CD14-positive monocyte (primary cell): ENCODE measurements around the gene CSNK2A3. TPM values are rescaled to one million over a fixed set of nuclear protein-coding genes. Genes with fewer than 3 reads are reported as not detected.
A peak's percentile ranks its signal among the peaks of the same experiment; 100 is the strongest.

Experiments
- DNase-seq, 3 donors: peaks; one replicate each; pipeline ENCODE4 v3.0.0-alpha.2; 2011 to 2022
- H2AFZ ChIP-seq: 2 replicates; pipeline ENCODE4 v1.6.0; 2012; ENCODE audit warnings: mild to moderate bottlenecking, low read depth, low read length, inconsistent platforms; ENCODE audit not compliant: insufficient read depth, poor library complexity, severe bottlenecking
- H3K27ac ChIP-seq, 2 donors: 1 replicate in 1 of 2; 2 replicates in 1 of 2; pipeline ENCODE4 v1.5.1; 2012 to 2013; ENCODE audit warnings: low read length in 2 of 2, control low read depth in 1 of 2, inconsistent platforms in 1 of 2, low read depth in 1 of 2, mild to moderate bottlenecking in 1 of 2
- H3K27me3 ChIP-seq, 2 donors: one replicate each; pipeline versions ENCODE4 v1.6.0 to v1.6.1; 2011 to 2013; ENCODE audit warnings: low read length in 2 of 2; ENCODE audit not compliant: control insufficient read depth in 2 of 2, insufficient read depth in 2 of 2
- H3K36me3 ChIP-seq, 2 donors: replicated peaks in 1 of 2; 1 replicate in 1 of 2; 2 replicates in 1 of 2; pipeline versions ENCODE4 v1.5.1 to v1.6.1; 2012 to 2013; ENCODE audit warnings: low read length in 2 of 2, control low read depth in 1 of 2, inconsistent platforms in 1 of 2, mild to moderate bottlenecking in 1 of 2; ENCODE audit not compliant: insufficient read depth in 2 of 2, control insufficient read depth in 1 of 2
- H3K4me1 ChIP-seq, 2 donors: 1 replicate in 1 of 2; 2 replicates in 1 of 2; pipeline versions ENCODE4 v1.5.1 to v1.6.1; 2012 to 2013; ENCODE audit warnings: low read length in 2 of 2, control low read depth in 1 of 2, inconsistent platforms in 1 of 2, mild to moderate bottlenecking in 1 of 2, moderate library complexity in 1 of 2; ENCODE audit not compliant: insufficient read depth in 2 of 2, control insufficient read depth in 1 of 2
- H3K4me2 ChIP-seq: replicated peaks from 2 replicates; pipeline ENCODE3; 2012; ENCODE audit warnings: low read length, moderate library complexity, mild to moderate bottlenecking; ENCODE audit not compliant: poor library complexity, severe bottlenecking; ENCODE audit errors: extremely low read depth
- H3K4me3 ChIP-seq, 3 experiments: fragments of 200-600 bp in 1 of 3; sonication (generic) in 1 of 3; replicated peaks in 1 of 3; 1 replicate in 2 of 3; 2 replicates in 1 of 3; pipeline ENCODE4 v1.5.1; 2011 to 2013; ENCODE audit warnings: low read length in 3 of 3, mild to moderate bottlenecking in 3 of 3, control low read depth in 2 of 3, low read depth in 2 of 3, inconsistent platforms in 1 of 3, moderate library complexity in 1 of 3
- H3K79me2 ChIP-seq: 2 replicates; pipeline ENCODE4 v1.6.0; 2012; ENCODE audit warnings: mild to moderate bottlenecking, control low read depth, inconsistent platforms, low read length, moderate library complexity; ENCODE audit not compliant: insufficient read depth
- H3K9ac ChIP-seq: 2 replicates; pipeline ENCODE4 v1.6.0; 2017; ENCODE audit warnings: low read length, mild to moderate bottlenecking; ENCODE audit not compliant: insufficient read depth, poor library complexity, severe bottlenecking
- H3K9me3 ChIP-seq, 2 donors: replicated peaks in 1 of 2; 1 replicate in 1 of 2; 2 replicates in 1 of 2; pipeline versions ENCODE4 v1.5.1 to v1.6.1; 2012 to 2013; ENCODE audit warnings: low read length in 2 of 2, control low read depth in 1 of 2; ENCODE audit not compliant: control insufficient read depth in 1 of 2, insufficient read depth in 1 of 2
- H4K20me1 ChIP-seq: 2 replicates; pipeline ENCODE4 v1.6.0; 2012; ENCODE audit warnings: mild to moderate bottlenecking, low read length, control low read depth, moderate library complexity; ENCODE audit not compliant: insufficient read depth
- H3K27ac Mint-ChIP-seq, 7 donors: one replicate each; pipeline ENCODE4 v1.8.0; 2020; ENCODE audit warnings: mild to moderate bottlenecking in 7 of 7, mixed read lengths in 7 of 7, moderate library complexity in 6 of 7, inconsistent platforms in 2 of 7
- H3K27me3 Mint-ChIP-seq, 3 donors: one replicate each; pipeline ENCODE4 v1.8.0; 2021 to 2022; ENCODE audit warnings: low read depth in 3 of 3, mild to moderate bottlenecking in 3 of 3, mixed read lengths in 3 of 3, moderate library complexity in 3 of 3, inconsistent platforms in 1 of 3
- H3K36me3 Mint-ChIP-seq, 2 donors: one replicate each; pipeline ENCODE4 v1.8.0; 2020; ENCODE audit warnings: mixed read lengths in 2 of 2, inconsistent platforms in 1 of 2, mild to moderate bottlenecking in 1 of 2
- H3K4me1 Mint-ChIP-seq: one replicate; pipeline ENCODE4 v1.8.0; 2020; ENCODE audit warnings: mild to moderate bottlenecking, mixed read lengths
- H3K4me3 Mint-ChIP-seq, 2 donors: one replicate each; pipeline ENCODE4 v1.8.0; 2020; ENCODE audit warnings: mild to moderate bottlenecking in 2 of 2, mixed read lengths in 2 of 2, moderate library complexity in 1 of 2
- H3K9me3 Mint-ChIP-seq, 7 donors: one replicate each; pipeline ENCODE4 v1.8.0; 2020 to 2022; ENCODE audit warnings: mixed read lengths in 7 of 7, mild to moderate bottlenecking in 6 of 7, moderate library complexity in 6 of 7, inconsistent platforms in 2 of 7
- WGBS: methylation state at CpG from one replicate; pipeline ENCODE4 v1.1.5; 2013; ENCODE audit warnings: missing lambda C conversion rate; ENCODE audit not compliant: insufficient coverage; 5-methylcytosine and 5-hydroxymethylcytosine counted together
- intact Hi-C, 2 donors: fragments of 100-400 bp; cut with micrococcal nuclease; formaldehyde crosslinking; loops; one replicate each; pipeline versions ENCODE4 v1.15.0 to v1.15.1; 2023
- polyA plus RNA-seq, 3 donors: library from polyadenylated mRNA; depleted of rRNA in 1 of 3; unstranded in 2 of 3; stranded (reverse) in 1 of 3; fragments of 300-500 nt in 2 of 3; fragments of >200 nt in 1 of 3; fragmentation: Illumina TruSeq in 2 of 3; gene quantifications; 1 replicate in 2 of 3; 2 replicates in 1 of 3; pipeline ENCODE4 v1.2.3, GENCODE V29; 2012 to 2021
- TF ChIP-seq, protein P1 (sequence below): fragments of 200-600 bp; IDR thresholded peaks from one replicate; pipeline ENCODE4 v1.8.0; 2022; ENCODE audit warnings: antibody characterized with exemption, mild to moderate bottlenecking

CSNK2A3 gene
- polyA plus RNA-seq, 3 donors: 0.28 to 0.86 (median 0.75) TPM

GRCh38 chr11:11320825-11321224, 32.2 kb downstream of the CSNK2A3 start:
- peaks cover 5 to 14% of the 10 kb centered on the region in 2 donors for H3K9me3 ChIP-seq
- H3K4me3 ChIP-seq: no peak overlapping the region
- Mint-ChIP-seq H3K27ac (no peak overlapping the region), H3K9me3 (peaks cover 3 to 15% (median 13%) of the 10 kb centered on the region in 7 donors), H3K27me3 (no peaks in the 10 kb centered on the region), H3K36me3 (peaks cover 0 to 3% of the 10 kb centered on the region in 2 donors), H3K4me3 (no peak overlapping the region), H3K4me1 (peaks cover 13% of the 10 kb centered on the region)
- no peaks in the 10 kb centered on the region for H3K79me2 ChIP-seq
- no peaks in the 10 kb centered on the region for H3K27me3 ChIP-seq
- peaks cover 17 to 18% of the 10 kb centered on the region in 2 donors for H3K4me1 ChIP-seq
- H4K20me1 ChIP-seq: no peaks in the 10 kb centered on the region
- no peak overlapping the region for H3K27ac ChIP-seq
- H2AFZ ChIP-seq: no peak overlapping the region
- no peak overlapping the region for H3K4me2 ChIP-seq
- H3K36me3 ChIP-seq: no peaks in the 10 kb centered on the region
- no peak overlapping the region for H3K9ac ChIP-seq
- DNase-seq: no peak
- TF ChIP-seq, protein P1, sequence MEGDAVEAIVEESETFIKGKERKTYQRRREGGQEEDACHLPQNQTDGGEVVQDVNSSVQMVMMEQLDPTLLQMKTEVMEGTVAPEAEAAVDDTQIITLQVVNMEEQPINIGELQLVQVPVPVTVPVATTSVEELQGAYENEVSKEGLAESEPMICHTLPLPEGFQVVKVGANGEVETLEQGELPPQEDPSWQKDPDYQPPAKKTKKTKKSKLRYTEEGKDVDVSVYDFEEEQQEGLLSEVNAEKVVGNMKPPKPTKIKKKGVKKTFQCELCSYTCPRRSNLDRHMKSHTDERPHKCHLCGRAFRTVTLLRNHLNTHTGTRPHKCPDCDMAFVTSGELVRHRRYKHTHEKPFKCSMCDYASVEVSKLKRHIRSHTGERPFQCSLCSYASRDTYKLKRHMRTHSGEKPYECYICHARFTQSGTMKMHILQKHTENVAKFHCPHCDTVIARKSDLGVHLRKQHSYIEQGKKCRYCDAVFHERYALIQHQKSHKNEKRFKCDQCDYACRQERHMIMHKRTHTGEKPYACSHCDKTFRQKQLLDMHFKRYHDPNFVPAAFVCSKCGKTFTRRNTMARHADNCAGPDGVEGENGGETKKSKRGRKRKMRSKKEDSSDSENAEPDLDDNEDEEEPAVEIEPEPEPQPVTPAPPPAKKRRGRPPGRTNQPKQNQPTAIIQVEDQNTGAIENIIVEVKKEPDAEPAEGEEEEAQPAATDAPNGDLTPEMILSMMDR: no peak
- intact Hi-C loops: no loop called here
- WGBS: 100% methylated on average over 1 of the region's 2 CpGs

DNA sequence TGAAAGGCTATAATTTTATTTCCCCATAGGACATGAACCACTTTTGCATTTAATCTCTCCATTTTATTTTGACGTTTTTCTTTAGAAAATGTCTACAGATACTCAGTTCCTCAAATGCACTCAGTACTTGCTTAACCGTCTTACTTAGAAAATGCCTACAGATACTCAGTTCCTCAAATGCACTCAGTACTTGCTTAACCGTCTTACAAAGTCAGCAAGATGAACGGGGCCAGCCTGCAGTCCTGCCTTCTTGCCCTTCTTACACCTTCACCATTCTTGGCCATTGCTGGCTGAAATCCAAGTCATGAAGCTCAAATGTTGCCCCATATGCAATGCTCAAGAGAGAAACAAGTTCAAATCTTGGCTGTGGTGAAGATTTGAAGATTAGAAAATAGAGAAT, 34.1 kb downstream of the CSNK2A3 start:
- Mint-ChIP-seq H3K27me3 (no peaks in the 10 kb centered on the region), H3K4me3 (no peak overlapping the region), H3K9me3 (peaks cover 3 to 15% (median 12%) of the 10 kb centered on the region in 7 donors), H3K36me3 (peaks cover 0 to 3% of the 10 kb centered on the region in 2 donors), H3K27ac (peak overlapping the region in 6 of 7 donors; percentile 10 to 84 (median 68)), H3K4me1 (peaks cover 14% of the 10 kb centered on the region)
- Histone ChIP-seq H3K4me1 (peaks cover 17 to 21% of the 10 kb centered on the region in 2 donors), H3K27ac (peak overlapping the region in 1 of 2 donors; percentile 58), H3K4me3 (no peak overlapping the region), H3K4me2 (no peak overlapping the region), H3K36me3 (no peaks in the 10 kb centered on the region), H3K79me2 (no peaks in the 10 kb centered on the region), H3K27me3 (no peaks in the 10 kb centered on the region), H2AFZ (peak overlapping the region; percentile 38), H4K20me1 (no peaks in the 10 kb centered on the region), H3K9me3 (peaks cover 5 to 14% of the 10 kb centered on the region in 2 donors), H3K9ac (no peak overlapping the region)
- peak; percentile 56 to 69 (median 67) for DNase-seq
- WGBS: 0% methylated on average over 2 of the region's 4 CpGs
- TF ChIP-seq, protein P1: no peak
- intact Hi-C loops: no loop called here
